Tongue (tissue), 2 donors: Measurements from ENCODE around the gene OR6S1. TPM values are rescaled to one million over a fixed set of nuclear protein-coding genes. Genes with fewer than 3 reads are reported as not detected.
A peak's percentile ranks its signal among the peaks of the same experiment; 100 is the strongest.

Experiments used
- DNase-seq: peaks from one replicate; pipeline ENCODE4 v3.0.0-alpha.2; 2015
- total RNA-seq: library from RNA; depleted of rRNA; stranded (reverse); fragments of >200 nt; gene quantifications from one replicate; pipeline ENCODE4 v1.2.3, GENCODE V29; 2014

Gene OR6S1, protein sequence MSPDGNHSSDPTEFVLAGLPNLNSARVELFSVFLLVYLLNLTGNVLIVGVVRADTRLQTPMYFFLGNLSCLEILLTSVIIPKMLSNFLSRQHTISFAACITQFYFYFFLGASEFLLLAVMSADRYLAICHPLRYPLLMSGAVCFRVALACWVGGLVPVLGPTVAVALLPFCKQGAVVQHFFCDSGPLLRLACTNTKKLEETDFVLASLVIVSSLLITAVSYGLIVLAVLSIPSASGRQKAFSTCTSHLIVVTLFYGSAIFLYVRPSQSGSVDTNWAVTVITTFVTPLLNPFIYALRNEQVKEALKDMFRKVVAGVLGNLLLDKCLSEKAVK
- total RNA-seq = not detected

DNA sequence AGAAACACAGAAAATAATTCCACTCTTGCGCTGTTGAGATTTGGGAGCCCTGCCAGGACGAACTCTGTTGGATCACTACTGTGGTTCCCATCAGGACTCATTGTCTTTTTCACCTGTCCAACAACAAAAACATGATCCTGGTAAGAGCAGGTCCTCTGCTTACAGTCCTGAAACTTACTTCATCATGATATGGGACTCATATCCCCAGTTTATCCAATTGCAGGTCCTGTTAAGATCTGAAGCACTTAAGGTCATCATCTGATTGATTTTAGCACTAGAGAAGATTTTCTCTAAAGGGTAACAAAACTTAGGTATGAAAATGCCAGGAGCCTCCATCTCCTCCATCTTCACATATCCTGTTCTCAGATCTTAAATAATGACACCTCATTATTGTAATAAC, at the start of gene OR6S1:
OR6S1 (minus strand) TSS at position 101 of the 400 bp plus-strand sequence; CDS start at position 101, 0 bp downstream.
- no peak for DNase-seq

DNA sequence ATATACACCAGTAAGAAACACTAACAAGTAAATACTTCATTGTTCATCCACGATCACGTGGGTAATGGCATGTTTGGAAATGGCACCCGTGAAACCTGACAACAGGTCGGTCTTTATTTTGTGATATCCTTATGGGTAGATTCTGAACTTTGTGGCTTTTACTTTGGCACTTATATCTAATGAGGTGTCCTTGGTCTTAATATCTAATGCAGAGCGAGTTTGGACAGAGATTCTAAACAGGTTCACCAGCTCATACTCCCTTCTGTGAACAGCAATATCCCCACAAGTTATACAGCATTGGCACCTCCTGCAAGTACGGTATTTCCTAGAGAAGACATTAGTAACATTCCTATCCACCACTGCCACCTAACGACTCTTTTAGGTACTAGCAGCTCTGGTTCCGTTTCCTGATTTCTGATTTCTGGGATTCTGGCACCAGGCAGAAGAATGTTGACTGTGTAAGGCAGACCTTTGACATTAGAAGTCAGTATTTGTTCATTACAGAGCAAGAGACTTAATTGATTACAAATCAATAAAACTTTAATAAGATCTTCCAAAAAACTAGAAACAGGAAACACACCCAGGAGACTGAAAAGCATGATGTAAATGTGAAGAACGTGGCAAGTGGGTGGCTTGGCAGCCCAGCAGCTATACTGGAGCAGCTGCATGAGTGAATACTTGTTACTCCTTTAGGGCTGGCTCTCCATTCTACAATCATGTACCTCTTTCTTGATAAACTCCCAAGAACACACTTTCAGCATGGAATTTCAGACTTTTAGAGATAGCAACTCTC, 49.6 kb upstream of the OR6S1 start:
- peak; percentile 85 for DNase-seq

DNA sequence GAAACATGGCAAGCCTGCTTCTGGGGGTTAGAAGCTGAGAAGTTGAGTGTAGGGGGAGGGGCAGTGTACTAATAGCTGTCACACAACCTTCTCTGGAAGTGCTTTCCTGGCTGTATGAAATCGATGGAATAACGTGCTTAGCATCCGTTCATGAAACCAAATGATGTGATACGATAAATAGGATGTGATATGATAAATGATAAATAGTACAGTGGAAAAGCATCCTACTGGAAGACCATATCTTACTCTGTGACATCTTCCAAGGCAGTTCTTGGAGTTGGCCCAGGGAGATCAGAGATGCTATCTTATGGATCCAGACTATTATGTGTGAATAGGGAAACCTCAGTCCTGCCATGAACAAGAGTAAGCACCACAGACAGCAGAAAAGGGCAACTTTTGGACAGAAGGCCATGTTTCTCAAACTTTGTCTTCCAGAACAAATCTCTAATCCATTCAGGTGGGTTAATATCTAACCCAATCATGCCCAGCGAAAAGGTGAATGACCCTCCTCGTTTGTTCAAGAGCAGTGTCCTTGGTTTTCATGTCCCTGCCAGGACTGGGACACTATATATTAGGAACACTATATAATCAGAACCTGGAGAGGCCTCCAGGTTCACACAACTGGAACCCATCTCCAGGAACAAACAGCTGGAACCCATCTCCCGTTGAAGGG, 46.8 kb upstream of the OR6S1 start, which contains the start of gene ANG:
ANG (plus strand) TSS at position 598 of the 673 bp plus-strand sequence. CDS start 4,801 bp downstream, outside the sequence.
- DNase-seq = no peak

DNA sequence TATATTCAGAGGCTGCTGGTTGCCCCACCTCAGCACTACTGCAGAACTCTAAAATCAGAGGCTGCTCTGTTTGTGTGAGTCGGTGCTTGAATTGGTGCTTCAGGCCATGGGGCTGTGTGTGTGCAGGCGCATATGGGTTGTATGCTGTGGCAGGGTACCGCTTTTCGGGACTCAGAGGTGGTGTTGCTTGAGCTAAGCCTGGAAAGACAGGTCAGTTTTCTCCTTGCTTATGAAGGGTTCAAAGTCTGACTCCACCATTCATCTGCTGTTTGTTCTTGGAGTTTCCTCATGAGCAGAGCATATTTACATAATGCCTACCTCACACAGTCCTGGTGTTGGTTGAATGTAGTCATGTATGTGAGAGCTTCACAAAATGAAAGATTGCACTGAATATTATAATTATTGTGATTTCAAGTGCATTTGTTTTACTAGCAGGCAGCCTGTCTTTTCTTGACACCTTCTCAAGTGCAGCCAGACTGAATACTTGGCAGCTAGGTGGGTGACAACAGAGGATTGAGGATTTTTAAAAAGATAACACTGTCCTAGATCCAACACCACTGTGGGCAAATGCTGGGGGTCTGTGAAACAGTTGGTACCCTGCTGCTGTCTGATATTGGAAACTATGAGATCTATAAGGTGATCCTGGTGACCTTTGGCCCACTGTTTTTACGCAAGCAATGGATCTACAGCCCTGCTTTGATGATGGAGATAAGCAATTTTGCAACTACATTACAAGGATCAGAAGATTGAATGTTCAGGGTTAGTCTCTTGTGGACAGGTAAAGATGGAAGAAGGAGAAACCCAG, 46.1 kb upstream of the OR6S1 start:
- DNase-seq = no peak

DNA sequence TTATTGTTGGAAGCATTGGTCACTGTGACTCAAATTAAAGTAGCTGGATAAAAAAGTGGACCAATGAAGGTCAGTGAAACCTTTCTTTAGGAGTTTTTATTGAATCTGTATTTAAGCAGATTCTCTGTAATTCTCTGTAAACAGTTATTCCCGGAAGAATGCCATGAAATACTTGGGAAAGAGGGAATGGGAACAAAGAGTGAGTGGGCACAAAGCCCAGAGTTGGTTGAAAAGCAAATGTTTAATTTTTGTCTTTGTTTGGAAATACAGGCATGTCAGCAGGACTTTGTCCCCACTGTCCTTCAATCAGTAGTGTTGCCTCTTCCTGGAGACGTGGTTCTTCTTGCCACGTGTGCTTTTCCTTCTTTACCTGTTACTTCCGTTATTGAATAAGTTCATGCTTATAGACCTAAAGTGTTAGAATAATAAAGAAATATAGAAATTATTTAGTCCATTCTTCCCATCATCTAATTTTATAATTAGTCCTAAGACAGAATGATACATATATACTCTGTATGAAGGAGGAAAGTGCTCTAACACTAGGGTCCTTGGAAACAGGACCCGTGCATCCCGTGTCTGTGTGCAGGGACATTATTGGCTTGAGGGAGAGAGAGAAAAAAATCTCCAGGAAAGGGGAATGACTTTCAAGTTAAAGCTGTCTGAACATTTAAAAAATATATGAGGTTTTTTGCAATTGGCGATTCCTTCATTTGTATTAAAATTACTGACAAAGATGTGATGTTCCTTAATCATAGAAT, 45.1 kb upstream of the OR6S1 start:
- no peak for DNase-seq

DNA sequence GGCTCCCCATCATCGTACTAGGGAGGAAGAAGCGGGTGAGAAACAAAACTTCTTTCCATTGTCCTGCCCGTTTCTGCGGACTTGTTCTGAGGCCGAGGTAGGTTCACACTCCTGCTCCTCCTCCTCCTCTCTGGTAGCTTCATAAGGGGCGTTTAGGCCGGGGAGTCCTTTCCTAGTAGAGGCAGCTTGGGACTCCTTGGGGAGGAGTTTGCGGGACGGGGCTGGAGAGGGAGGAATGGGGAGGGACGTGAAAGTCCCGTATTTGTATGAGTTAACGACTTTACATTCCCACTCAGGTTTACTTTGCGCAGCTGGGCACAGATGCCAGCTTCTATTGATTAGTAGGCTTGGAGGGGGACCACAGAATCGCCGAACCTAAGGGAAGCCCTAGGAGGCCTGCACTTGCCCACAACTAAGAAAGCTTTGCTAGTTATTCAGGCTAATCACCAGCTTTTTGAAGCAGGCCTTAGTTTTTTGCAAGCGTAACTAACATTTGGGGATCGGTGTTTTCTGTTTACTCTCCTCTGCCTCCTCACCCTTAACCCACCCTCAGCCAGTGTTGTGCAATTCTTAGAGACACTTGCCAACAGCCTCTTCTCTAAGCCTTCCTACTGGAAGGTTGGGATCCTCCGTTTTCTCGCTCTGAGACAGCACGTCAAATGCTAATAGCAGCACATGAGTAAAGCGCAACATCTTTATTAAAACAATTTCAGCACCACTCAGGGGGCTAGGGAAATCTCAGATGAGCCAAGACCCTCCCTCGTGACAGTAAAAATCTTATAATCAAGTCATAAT, 43.4 kb upstream of the OR6S1 start:
- DNase-seq = peak; percentile 24

DNA sequence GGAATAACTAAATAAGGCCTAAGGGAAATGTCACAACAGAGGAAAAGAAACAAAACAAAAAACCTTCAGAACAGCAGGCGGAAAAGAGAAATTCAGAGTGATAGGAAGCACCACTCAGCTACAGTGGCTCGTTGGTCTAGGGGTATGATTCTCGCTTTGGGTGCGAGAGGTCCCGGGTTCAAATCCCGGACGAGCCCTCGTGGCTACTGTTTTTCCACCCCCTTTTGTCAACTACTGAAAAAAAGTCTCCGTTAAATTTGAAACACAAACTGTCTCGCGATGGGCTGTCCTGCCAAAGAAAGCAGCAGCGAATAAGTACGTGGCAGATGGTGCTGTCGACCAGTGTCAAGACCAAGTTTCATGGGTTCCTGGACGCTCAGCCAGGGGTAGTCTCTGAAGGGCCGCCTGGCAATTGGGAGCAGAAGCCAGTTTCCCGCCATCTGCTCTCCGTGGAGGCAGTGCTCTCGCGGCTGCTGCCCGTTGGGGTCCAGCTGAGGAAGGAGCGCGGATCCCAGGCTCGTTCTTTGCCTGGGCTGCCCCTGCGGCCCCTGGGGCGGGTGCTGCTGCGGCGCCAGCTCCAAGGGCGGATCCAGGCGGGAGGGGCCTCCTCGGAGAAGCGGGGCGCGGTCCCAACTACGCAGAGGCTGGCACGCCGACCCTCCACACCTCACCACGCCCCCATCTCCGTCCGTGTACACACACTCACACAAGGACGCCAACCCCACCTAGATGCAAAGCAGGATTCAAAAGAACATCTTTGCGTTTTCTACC, 42.6 kb upstream of the OR6S1 start, which contains the start of gene RNASE4:
RNASE4 (plus strand) TSS at position 670 of the 771 bp plus-strand sequence. CDS start 14,812 bp downstream, outside the sequence.
- peak; percentile 92 for DNase-seq

DNA sequence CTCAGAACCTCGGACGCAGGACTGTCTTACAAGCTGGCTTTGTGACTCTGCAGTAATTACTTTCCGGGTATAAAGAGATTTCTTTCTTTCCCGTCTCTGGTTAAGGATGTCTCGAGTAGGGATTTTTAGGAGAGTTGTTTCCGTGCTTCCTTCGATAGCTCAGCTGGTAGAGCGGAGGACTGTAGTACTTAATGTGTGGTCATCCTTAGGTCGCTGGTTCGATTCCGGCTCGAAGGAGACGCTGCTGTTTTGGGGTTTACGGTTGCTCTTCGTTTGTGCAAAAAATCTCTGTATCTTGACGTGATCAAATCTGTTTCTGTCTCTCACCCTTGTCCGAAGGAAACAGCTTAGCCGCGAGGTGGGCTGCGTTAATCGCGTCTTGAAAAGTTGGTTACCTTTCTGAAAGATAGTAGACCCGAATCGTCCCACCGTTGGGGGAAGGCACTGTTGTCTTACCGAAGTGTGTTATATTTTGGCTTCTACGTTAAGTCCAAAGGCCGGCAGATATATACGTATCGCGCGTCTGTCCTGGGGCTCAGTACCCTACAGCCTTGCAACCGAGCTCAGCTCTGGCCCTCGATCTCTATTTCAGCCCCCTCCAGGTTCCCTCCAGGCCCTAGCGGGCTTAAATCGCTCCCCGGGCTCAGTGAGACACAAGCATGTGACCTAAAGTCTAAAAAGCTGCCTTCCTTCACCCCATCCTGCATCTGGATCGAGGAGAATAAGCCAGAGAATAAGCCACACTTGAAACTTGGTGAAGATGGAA, 41.8 kb upstream of the OR6S1 start:
- DNase-seq = peak; percentile 97

DNA sequence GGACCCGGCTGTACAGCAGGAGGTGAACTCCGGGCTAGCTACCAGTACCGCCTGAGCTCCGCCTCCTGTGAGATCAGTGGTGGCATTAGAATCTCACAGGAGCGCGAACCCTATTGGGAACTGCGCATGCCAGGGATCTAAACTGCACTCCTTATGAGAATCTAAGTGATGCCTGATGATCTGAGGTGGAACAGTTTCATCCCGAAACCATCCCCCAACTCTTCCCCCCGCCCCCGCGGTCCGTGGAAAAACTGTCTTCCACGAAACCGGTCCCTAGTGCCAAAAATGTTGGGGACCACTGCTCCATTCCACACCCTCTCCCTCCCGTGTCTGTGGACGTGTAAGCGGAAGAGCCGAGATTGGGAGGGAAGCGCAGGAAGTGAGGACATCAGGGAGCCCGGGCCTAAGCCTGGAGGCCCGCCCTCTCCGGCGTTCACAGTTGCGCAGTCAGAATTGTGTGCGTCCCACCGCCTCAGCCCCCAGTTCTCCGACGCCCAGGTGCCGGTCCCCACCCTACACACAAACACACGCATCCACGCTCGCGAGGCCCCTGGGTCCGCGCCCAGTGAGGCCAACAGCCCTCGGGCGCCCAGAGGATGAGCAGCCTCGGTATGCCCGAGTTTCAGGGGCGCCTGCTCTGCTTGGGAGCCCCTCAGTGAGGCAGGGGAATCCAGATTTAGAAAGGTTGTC, 41.1 kb upstream of the OR6S1 start:
- DNase-seq = peak; percentile 98

DNA sequence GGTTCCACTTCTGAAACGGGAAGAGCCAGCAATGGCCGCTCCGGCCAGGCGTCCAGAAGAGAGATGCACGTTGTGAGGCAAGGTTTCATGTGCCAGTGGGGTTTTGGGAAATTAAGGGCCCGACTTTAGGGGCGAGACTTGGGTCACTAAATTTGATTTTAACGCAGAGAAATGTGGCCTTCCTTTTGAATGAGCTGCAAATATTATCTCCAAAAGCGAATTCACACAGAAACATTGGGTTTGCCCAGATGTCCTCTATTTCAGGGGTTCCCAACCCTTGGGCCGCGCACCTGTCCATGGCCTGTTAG, 40.6 kb upstream of the OR6S1 start:
- DNase-seq = no peak

DNA sequence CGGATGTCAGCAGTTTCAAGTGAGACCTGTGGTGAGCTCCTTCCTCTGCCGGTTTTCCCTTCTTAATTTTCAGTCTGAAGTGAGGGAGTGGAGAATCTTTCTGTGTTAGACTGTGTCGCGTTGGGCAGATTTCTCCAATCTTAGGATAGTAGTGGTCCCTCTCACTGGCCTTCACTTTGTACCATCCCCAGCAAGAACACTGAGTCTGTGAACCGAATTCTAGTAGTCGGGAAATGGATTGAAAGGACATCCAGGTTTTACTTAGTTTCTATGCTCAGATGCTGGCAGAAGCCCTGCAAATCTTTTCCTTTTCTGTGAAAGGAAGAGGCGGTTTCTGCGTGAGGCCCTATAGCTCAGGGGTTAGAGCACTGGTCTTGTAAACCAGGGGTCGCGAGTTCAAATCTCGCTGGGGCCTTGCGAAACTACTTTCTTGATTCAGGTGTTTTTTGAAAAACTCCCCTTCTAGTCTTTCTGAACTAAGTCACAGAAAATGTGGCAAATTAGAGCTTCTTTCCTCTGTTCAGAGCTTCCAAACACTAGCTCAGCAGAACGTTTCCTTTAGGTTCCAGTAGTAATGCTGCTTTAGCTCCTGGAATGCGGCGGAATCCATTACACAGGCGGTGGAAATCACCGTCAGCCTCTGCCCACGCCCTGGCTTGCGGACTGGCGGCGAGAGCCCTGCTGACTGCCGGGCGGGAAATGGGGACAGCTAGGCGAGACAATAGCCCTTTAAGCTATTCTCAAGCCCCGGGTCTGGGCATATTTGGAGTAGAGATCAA, 40.0 kb upstream of the OR6S1 start:
- peak; percentile 97 for DNase-seq

DNA sequence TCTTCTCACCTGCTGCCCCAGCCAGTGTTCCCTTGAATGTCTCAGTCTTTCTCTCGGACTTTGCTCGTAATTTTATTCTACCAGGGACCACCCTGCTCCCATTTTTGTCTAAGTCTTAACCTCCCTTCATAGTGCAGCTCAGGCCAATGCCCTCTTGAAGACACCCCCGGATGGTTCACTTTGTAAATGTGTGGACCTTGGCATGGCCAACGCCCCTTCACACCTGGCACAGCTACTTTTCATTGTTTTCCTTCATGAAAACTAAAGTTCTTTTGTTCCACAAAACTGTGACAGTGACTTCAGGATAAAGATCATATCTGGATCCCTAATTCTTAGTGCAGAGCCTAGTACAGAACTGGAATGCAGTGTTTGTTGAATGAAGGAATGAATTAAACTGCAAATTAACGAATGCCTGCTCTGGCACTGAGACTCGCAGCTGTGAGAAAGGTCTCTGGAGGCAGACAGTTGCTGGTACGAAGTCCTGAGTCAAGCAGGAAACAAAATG, 39.4 kb upstream of the OR6S1 start:
- no peak for DNase-seq

DNA sequence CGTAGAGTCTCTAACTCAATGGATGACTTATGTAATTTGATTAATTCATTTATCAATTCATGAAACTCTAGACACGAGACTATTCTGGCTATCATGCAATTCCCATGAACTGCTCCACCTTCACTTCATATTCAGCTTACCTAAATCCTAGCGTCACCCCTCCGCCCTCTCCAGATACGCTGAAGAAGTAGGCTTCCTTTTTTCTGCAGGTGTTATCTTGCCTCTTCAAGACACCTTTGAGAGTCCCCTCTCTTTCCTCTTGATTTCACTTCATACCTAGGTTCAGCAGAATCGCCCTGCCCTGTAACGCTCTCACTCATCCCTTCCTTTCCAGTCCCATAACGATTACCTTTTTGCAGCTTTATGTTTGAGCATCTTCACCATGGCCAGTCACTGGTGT, 38.9 kb upstream of the OR6S1 start:
- no peak for DNase-seq

DNA sequence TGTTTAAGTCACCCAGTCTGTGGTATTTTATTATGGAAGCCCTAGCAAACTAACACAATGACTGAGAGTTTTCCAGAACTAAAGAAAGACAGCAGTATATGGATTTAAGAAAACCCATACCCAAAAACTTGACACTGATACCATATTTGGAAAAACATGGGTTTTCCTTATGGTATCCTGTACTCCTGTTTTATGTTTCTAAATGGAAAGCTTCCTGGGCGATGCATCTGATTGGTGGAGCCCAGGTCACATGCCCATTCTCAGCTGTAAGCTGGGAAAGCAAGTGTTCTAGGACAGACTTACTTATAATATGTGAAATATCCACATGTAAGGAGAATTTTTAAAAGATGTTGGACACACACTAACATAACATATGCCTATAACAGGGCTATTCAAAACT, 38.4 kb upstream of the OR6S1 start:
- DNase-seq = peak; percentile 50

DNA sequence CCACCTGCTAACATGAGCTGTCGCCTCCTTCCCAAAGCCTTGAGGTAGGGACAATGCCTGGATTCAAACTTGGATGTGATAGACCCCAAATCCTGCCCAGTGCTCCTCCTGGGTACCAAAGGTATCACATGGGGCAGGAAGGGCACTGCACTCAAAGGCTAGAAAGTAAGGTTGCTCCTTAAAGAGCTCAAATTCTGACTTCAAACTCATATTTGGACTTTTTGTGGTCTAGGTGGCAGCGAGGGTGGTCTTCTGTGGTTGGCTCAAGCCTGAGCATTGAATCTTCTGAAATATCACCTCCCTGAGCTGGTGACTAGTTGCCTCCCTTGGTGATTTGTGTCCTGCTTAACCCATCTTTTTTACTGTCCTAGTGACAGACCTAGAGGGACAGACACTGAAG, 34.6 kb upstream of the OR6S1 start:
- DNase-seq = no peak

DNA sequence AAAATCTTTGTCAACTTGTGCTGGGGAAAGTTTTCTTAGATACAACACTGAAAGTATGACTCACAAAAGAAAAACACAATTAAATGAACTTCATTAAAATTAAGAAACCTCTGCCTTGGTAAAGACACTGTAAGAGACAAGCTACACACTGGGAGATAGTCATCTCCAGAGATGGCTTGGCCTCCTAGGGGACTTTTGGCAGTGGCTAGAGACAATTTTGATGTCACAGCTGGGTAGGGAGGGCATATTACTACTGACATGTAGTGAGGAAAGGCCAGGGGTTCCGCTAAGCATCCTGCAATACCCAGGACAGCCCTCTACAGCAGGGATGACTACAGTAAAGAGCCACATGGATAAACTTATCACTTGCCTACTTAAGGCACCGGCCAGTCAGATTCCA, 34.2 kb upstream of the OR6S1 start:
- no peak for DNase-seq

DNA sequence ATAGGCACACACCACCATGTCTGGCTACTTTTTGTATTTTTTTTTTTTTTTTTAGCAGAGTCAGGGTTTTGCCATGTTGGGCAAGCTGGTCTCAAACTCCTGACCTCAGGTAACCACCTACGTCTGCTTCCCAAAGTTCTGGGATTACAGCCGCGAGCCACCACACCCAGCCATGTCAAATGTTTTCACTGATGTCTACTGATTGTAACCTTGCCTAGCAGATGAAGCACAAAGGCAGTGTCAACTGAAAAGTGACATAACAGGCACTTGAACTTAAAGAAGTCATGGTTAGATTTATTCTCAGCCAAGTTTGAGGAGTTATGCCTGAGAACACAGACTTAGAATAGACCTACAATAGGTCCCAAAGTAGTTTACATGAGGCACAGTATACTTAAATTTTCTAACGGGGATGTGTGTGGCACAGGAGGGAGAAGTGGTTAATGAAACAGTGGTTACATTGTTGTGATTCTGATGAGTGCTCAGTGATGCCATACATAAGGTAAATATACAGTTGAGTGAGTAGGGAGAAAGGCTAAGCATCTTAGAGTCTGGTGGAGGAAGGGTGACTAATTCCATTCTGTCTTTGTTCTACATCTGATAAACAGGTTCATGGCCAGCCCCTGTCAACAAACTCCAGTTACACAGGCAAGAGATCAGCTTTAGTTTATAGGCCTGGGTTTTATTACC, 30.2 kb upstream of the OR6S1 start:
- DNase-seq = no peak
